ENCODE measurements around the gene SNPH. TPM values are rescaled to one million over a fixed set of nuclear protein-coding genes. Genes with fewer than 3 reads are reported as not detected.

SNPH gene
- total RNA-seq, 1 donor from 2014 or later, result 11.2 TPM

DNA sequence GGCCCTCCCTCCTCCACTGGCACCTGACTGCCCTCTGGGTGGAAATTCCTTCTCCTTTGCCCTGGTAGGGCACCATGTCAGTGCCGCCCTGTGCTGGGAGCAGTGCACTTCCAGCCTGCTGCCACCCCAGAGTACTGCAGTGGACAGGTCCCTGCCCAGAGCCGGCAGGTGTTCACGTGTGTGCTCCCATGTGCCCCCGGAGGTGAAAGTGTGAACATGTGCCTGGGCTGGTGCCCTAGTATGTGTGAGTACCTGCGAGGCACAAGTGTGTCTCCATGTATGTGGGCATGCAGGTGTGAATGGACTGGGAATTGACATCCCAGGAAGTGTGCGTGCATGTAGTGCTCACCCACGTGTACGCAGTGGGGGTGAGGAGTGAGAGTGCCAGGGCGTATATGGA lies 33.4 kb downstream of the SNPH start:
- Histone ChIP-seq H3K9me3 (replicated peaks) (no peaks in the 10 kb centered on the region), H3K36me3 (peaks cover 23% of the 10 kb centered on the region), H3K27ac (replicated peaks) (no peak overlapping the region), H3K27me3 (ENCODE audit: low read depth) (no peaks in the 10 kb centered on the region), H3K4me1 (no peaks in the 10 kb centered on the region), H3K4me3 (no peak overlapping the region)
- intact Hi-C loops (cut with micrococcal nuclease), result no loop called here
- TF ChIP-seq, protein P1, sequence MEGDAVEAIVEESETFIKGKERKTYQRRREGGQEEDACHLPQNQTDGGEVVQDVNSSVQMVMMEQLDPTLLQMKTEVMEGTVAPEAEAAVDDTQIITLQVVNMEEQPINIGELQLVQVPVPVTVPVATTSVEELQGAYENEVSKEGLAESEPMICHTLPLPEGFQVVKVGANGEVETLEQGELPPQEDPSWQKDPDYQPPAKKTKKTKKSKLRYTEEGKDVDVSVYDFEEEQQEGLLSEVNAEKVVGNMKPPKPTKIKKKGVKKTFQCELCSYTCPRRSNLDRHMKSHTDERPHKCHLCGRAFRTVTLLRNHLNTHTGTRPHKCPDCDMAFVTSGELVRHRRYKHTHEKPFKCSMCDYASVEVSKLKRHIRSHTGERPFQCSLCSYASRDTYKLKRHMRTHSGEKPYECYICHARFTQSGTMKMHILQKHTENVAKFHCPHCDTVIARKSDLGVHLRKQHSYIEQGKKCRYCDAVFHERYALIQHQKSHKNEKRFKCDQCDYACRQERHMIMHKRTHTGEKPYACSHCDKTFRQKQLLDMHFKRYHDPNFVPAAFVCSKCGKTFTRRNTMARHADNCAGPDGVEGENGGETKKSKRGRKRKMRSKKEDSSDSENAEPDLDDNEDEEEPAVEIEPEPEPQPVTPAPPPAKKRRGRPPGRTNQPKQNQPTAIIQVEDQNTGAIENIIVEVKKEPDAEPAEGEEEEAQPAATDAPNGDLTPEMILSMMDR (IDR thresholded peaks at IDR 0.05; ENCODE audit: borderline replicate concordance), result no peak
- no peak for DNase-seq

DNA sequence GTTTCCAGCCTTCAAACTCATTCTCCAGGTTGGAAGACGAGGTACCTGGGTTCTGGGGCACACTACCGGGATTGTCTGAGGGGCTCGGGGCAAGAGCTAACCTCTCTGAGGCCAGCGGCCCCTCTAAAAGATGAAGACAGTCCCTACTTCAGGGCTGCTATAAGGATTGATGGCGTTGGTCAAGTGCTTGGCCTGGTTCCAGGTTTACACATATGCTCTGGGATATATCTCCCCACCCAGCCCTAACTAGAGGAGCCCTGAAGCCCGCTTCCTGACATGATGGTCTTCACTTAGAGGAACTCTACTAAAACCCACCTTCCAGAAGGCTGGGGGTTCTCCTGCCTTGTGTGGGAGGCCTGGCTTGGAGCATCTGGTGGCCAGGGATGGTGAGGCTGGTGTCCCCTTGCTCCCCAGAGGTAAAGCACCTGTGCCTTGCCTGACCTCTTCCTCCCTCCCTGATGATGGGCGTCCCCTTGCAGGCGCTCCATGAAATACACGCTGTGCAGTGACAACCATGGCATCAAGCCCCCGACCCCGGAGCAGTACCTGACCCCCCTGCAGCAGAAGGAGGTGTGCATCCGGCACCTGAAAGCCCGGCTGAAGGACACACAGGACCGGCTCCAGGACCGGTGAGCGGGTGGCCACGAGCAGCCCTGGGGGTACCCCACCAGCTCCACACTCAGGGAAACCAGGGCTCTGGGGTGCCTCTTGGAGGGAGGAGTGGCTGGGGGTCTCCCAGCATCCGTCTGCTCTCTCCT lies 34.2 kb downstream of the SNPH start:
- intact Hi-C loops (cut with micrococcal nuclease), result no loop called here

GRCh38 chr20:1301031-1301529 lies 35.0 kb downstream of the SNPH start:
- H3K9me3 ChIP-seq (replicated peaks), result no peaks in the 10 kb centered on the region
- intact Hi-C loops (cut with micrococcal nuclease), result no loop called here
- H3K36me3 ChIP-seq, result peaks cover 33% of the 10 kb centered on the region
- TF ChIP-seq, protein P1 (IDR thresholded peaks at IDR 0.05; ENCODE audit: borderline replicate concordance), result no peak
- no peaks in the 10 kb centered on the region for H3K27me3 ChIP-seq (ENCODE audit: low read depth)
- H3K4me3 ChIP-seq, result no peak overlapping the region
- no peak overlapping the region for H3K27ac ChIP-seq (replicated peaks)
- no peaks in the 10 kb centered on the region for H3K4me1 ChIP-seq
- no peak for DNase-seq

More for the DNA sequence above, 34.2 kb downstream of the SNPH start:
- Histone ChIP-seq H3K4me3 (no peak overlapping the region), H3K27ac (replicated peaks) (no peak overlapping the region), H3K4me1 (no peaks in the 10 kb centered on the region), H3K36me3 (peaks cover 26% of the 10 kb centered on the region), H3K9me3 (replicated peaks) (no peaks in the 10 kb centered on the region), H3K27me3 (ENCODE audit: low read depth) (no peaks in the 10 kb centered on the region)
- TF ChIP-seq, protein P1 (IDR thresholded peaks at IDR 0.05; ENCODE audit: borderline replicate concordance), result no peak
- no peak for DNase-seq

GRCh38 chr20:1302685-1303541 lies 36.8 kb downstream of the SNPH start:
- Histone ChIP-seq H3K27ac (replicated peaks) (no peak overlapping the region), H3K4me1 (no peaks in the 10 kb centered on the region), H3K9me3 (replicated peaks) (no peaks in the 10 kb centered on the region), H3K27me3 (ENCODE audit: low read depth) (no peaks in the 10 kb centered on the region), H3K4me3 (no peak overlapping the region), H3K36me3 (peaks cover 23% of the 10 kb centered on the region)
- DNase-seq, result no peak
- intact Hi-C loops (cut with micrococcal nuclease), result no loop called here
- TF ChIP-seq, protein P1 (IDR thresholded peaks at IDR 0.05; ENCODE audit: borderline replicate concordance), result no peak

GRCh38 chr20:1304710-1305515 lies 38.8 kb downstream of the SNPH start:
- intact Hi-C loops (cut with micrococcal nuclease), result no loop called here
- TF ChIP-seq, protein P1 (IDR thresholded peaks at IDR 0.05; ENCODE audit: borderline replicate concordance), result no peak
- no peak for DNase-seq
- no peaks in the 10 kb centered on the region for H3K9me3 ChIP-seq (replicated peaks)
- H3K27me3 ChIP-seq (ENCODE audit: low read depth), result no peaks in the 10 kb centered on the region
- H3K36me3 ChIP-seq, result peaks cover 23% of the 10 kb centered on the region
- no peak overlapping the region for H3K4me3 ChIP-seq
- no peaks in the 10 kb centered on the region for H3K4me1 ChIP-seq
- no peak overlapping the region for H3K27ac ChIP-seq (replicated peaks)

Measured in left ventricle myocardium inferior (tissue), 1 donor.